K562 (cell line): ENCODE measurements around the gene CFAP126. TPM values are rescaled to one million over a fixed set of nuclear protein-coding genes. Genes with fewer than 3 reads are reported as not detected.

ENCODE experiments used
- ATF1 ChIP-seq, 2 experiments: fragments of 450-650 bp in 1 of 2; IDR thresholded peaks; 2 replicates each; pipeline ENCODE4 v1.6.1; 2016; ENCODE audit warnings: missing compliant biosample characterization in 1 of 2, missing genetic modification characterization in 1 of 2
- BRF1 ChIP-seq: IDR thresholded peaks from 3 replicates; pipeline ENCODE4 v1.6.1; 2011; ENCODE audit warnings: borderline replicate concordance, mild to moderate bottlenecking; ENCODE audit not compliant: insufficient read length; ENCODE audit errors: extremely low read depth
- ETV1 ChIP-seq: fragments of 450-650 bp; conservative IDR thresholded peaks from 2 replicates; pipeline ENCODE4 v1.6.1; 2016; ENCODE audit warnings: missing genetic modification characterization, control low read depth, low read depth, missing compliant biosample characterization
- KDM2B ChIP-seq: fragments of 250-450 bp; sonication (Bioruptor Pico); IDR thresholded peaks from 2 replicates; pipeline ENCODE4 v1.8.0; 2021; ENCODE audit warnings: mild to moderate bottlenecking, moderate library complexity
- MIER1 ChIP-seq: fragments of 450-650 bp; IDR thresholded peaks from 2 replicates; pipeline ENCODE4 v1.6.1; 2016; ENCODE audit warnings: antibody characterized with exemption, mild to moderate bottlenecking, low read depth
- PYGO2 ChIP-seq: fragments of 450-650 bp; IDR thresholded peaks from 2 replicates; pipeline ENCODE4 v1.6.1; 2016; ENCODE audit warnings: mild to moderate bottlenecking, missing genetic modification characterization, moderate library complexity, missing compliant biosample characterization
- ZNF253 ChIP-seq: fragments of 250-450 bp; sonication (Bioruptor Pico); conservative IDR thresholded peaks from 2 replicates; pipeline ENCODE4 v1.6.1; 2021; ENCODE audit warnings: mild to moderate bottlenecking
- ZNF668 ChIP-seq: fragments of 250-450 bp; sonication (Bioruptor Pico); IDR thresholded peaks from 2 replicates; pipeline ENCODE4 v1.8.0; 2022; ENCODE audit warnings: mild to moderate bottlenecking, inconsistent platforms
- polyA plus RNA-seq, 8 experiments: library from polyadenylated mRNA; depleted of rRNA in 4 of 8; stranded (reverse) in 5 of 8; unstranded in 3 of 8; fragments of >200 nt; fragmentation: Nextera tagmentation in 2 of 8; fragmentation: Illumina TruSeq in 1 of 8; extraction: Ambion mirVana in 2 of 8; extraction: Trizol in 1 of 8; gene quantifications; 2 replicates each; pipeline versions ENCODE4 v1.2.1 to v1.2.3, GENCODE V29; 2011 to 2014; ENCODE audit warnings: inconsistent platforms in 1 of 8, missing spikeins in 1 of 8
- total RNA-seq, 7 experiments: library from RNA; depleted of rRNA in 6 of 7; stranded (reverse); fragments of >200 nt in 6 of 7; fragmentation: Illumina TruSeq in 2 of 7; extraction: Trizol in 2 of 7; gene quantifications; 2 replicates each; pipeline versions ENCODE4 v1.2.1 to v1.2.3, GENCODE V29; 2011 to 2021; ENCODE audit warnings: low replicate concordance in 1 of 7
- TF ChIP-seq, protein P1 (sequence below): fragments of 250-450 bp; sonication (Bioruptor Pico); IDR thresholded peaks from 2 replicates; pipeline ENCODE4 v1.4.0; 2020
- TF ChIP-seq, protein P2 (sequence below): fragments of 450-650 bp; IDR thresholded peaks from 2 replicates; pipeline ENCODE4 v1.6.1; 2016; ENCODE audit warnings: mild to moderate bottlenecking, moderate library complexity
- TF ChIP-seq, protein P3 (sequence below): sonication (generic); formaldehyde crosslinking; IDR thresholded peaks from 2 replicates; pipeline ENCODE4 v1.8.0; 2022; ENCODE audit warnings: missing genetic modification reagents, mild to moderate bottlenecking, borderline replicate concordance
- TF ChIP-seq, protein P4 (sequence below): fragments of 250-450 bp; sonication (Bioruptor Pico); IDR thresholded peaks from 2 replicates; pipeline ENCODE4 v1.8.0; 2022; ENCODE audit warnings: moderate library complexity, mild to moderate bottlenecking, inconsistent platforms

Gene CFAP126
- total and polyA plus RNA-seq, 9 of the 15 experiments (the other 6 are each of a cell fraction or from before 2014, with no cell fraction given): not detected

DNA sequence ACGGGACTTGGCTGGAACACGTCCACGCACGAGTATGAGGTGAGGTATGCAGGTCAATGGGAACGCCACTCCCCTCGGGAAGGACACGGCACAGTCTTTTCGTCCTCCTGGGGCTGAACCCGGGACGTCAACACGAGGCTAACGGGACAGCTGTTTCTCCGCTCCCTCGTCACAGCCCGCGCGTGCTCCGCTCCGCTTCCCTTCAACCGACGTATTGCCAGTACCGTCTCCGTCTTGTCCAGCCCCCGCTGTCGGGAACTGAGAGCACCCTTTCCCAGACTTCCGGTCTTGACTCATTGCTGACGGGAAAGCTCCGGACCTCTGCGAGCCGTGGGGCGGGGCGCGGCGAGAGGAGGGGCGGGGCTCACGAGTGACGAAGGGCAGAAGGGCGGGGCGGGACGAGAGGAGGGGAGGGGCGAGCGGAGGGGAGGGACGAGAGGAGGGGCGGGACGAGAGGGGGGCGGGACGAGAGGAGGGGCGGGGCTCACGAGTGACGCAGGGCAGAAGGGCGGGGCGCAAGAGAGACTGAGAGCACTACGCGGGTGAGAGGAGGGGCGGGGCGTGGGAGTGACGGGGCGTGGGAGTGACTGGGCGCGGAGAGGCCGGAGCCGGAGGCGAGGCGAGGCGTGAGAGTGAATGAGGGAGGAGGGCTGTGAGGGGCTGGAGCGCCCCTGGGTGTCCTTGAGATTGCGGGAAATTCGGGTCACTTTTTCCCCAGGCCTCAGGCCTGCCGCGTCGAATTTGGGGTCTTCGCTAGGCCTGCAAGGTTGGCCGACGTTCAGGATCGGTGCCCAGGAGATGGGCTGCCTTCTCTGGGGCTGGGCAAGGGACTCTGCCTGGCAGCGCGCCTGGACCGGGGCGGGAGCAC, 22.2 kb upstream of the CFAP126 start (continued):
- TF ChIP-seq, protein P1, sequence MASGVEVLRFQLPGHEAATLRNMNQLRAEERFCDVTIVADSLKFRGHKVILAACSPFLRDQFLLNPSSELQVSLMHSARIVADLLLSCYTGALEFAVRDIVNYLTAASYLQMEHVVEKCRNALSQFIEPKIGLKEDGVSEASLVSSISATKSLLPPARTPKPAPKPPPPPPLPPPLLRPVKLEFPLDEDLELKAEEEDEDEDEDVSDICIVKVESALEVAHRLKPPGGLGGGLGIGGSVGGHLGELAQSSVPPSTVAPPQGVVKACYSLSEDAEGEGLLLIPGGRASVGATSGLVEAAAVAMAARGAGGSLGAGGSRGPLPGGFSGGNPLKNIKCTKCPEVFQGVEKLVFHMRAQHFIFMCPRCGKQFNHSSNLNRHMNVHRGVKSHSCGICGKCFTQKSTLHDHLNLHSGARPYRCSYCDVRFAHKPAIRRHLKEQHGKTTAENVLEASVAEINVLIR (CRISPR knock-in tag): peak; percentile 16; the same call in 1 of the 2 replicates
- TF ChIP-seq ZNF668 (CRISPR knock-in tag) (no peak), KDM2B (CRISPR knock-in tag) (no peak), MIER1 (no peak), ATF1 (CRISPR knock-in tag; IDR thresholded peaks at IDR 0.05) (peak; percentile 35; the same call in 1 of the 2 replicates), ATF1 (tag; IDR thresholded peaks at IDR 0.05) (peak; percentile 91), PYGO2 (tag) (no peak), ZNF253 (CRISPR knock-in tag) (no peak), BRF1 (no peak), ETV1 (tag) (peak; percentile 97)
- TF ChIP-seq, protein P2, sequence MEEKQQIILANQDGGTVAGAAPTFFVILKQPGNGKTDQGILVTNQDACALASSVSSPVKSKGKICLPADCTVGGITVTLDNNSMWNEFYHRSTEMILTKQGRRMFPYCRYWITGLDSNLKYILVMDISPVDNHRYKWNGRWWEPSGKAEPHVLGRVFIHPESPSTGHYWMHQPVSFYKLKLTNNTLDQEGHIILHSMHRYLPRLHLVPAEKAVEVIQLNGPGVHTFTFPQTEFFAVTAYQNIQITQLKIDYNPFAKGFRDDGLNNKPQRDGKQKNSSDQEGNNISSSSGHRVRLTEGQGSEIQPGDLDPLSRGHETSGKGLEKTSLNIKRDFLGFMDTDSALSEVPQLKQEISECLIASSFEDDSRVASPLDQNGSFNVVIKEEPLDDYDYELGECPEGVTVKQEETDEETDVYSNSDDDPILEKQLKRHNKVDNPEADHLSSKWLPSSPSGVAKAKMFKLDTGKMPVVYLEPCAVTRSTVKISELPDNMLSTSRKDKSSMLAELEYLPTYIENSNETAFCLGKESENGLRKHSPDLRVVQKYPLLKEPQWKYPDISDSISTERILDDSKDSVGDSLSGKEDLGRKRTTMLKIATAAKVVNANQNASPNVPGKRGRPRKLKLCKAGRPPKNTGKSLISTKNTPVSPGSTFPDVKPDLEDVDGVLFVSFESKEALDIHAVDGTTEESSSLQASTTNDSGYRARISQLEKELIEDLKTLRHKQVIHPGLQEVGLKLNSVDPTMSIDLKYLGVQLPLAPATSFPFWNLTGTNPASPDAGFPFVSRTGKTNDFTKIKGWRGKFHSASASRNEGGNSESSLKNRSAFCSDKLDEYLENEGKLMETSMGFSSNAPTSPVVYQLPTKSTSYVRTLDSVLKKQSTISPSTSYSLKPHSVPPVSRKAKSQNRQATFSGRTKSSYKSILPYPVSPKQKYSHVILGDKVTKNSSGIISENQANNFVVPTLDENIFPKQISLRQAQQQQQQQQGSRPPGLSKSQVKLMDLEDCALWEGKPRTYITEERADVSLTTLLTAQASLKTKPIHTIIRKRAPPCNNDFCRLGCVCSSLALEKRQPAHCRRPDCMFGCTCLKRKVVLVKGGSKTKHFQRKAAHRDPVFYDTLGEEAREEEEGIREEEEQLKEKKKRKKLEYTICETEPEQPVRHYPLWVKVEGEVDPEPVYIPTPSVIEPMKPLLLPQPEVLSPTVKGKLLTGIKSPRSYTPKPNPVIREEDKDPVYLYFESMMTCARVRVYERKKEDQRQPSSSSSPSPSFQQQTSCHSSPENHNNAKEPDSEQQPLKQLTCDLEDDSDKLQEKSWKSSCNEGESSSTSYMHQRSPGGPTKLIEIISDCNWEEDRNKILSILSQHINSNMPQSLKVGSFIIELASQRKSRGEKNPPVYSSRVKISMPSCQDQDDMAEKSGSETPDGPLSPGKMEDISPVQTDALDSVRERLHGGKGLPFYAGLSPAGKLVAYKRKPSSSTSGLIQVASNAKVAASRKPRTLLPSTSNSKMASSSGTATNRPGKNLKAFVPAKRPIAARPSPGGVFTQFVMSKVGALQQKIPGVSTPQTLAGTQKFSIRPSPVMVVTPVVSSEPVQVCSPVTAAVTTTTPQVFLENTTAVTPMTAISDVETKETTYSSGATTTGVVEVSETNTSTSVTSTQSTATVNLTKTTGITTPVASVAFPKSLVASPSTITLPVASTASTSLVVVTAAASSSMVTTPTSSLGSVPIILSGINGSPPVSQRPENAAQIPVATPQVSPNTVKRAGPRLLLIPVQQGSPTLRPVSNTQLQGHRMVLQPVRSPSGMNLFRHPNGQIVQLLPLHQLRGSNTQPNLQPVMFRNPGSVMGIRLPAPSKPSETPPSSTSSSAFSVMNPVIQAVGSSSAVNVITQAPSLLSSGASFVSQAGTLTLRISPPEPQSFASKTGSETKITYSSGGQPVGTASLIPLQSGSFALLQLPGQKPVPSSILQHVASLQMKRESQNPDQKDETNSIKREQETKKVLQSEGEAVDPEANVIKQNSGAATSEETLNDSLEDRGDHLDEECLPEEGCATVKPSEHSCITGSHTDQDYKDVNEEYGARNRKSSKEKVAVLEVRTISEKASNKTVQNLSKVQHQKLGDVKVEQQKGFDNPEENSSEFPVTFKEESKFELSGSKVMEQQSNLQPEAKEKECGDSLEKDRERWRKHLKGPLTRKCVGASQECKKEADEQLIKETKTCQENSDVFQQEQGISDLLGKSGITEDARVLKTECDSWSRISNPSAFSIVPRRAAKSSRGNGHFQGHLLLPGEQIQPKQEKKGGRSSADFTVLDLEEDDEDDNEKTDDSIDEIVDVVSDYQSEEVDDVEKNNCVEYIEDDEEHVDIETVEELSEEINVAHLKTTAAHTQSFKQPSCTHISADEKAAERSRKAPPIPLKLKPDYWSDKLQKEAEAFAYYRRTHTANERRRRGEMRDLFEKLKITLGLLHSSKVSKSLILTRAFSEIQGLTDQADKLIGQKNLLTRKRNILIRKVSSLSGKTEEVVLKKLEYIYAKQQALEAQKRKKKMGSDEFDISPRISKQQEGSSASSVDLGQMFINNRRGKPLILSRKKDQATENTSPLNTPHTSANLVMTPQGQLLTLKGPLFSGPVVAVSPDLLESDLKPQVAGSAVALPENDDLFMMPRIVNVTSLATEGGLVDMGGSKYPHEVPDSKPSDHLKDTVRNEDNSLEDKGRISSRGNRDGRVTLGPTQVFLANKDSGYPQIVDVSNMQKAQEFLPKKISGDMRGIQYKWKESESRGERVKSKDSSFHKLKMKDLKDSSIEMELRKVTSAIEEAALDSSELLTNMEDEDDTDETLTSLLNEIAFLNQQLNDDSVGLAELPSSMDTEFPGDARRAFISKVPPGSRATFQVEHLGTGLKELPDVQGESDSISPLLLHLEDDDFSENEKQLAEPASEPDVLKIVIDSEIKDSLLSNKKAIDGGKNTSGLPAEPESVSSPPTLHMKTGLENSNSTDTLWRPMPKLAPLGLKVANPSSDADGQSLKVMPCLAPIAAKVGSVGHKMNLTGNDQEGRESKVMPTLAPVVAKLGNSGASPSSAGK: peak; percentile 96
- TF ChIP-seq, protein P3, sequence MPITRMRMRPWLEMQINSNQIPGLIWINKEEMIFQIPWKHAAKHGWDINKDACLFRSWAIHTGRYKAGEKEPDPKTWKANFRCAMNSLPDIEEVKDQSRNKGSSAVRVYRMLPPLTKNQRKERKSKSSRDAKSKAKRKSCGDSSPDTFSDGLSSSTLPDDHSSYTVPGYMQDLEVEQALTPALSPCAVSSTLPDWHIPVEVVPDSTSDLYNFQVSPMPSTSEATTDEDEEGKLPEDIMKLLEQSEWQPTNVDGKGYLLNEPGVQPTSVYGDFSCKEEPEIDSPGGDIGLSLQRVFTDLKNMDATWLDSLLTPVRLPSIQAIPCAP (CRISPR knock-in tag): no peak
- TF ChIP-seq, protein P4, sequence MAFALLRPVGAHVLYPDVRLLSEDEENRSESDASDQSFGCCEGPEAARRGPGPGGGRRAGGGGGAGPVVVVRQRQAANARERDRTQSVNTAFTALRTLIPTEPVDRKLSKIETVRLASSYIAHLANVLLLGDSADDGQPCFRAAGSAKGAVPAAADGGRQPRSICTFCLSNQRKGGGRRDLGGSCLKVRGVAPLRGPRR (CRISPR knock-in tag): no peak
